SK-N-MC (cell line): ENCODE data around the gene FAM131A.

ENCODE experiments used
- DNase-seq: peaks from one replicate; pipeline ENCODE4 v3.0.0-alpha.2; 2011; ENCODE audit warnings: low read depth, low spot score
- H3K27ac ChIP-seq: fragments of 200-600 bp; sonication (generic); 2 replicates; pipeline ENCODE4 v1.5.1; 2016; ENCODE audit warnings: mixed run types
- H3K36me3 ChIP-seq: fragments of 200-600 bp; sonication (generic); 2 replicates; pipeline ENCODE4 v1.6.1; 2017; ENCODE audit warnings: antibody characterized with exemption, low read length, mixed read lengths; ENCODE audit not compliant: insufficient read depth
- H3K4me3 ChIP-seq: fragments of 200-600 bp; sonication (generic); 2 replicates; pipeline ENCODE4 v1.5.1; 2016
- H3K9ac ChIP-seq: fragments of 200-600 bp; sonication (generic); 2 replicates; pipeline ENCODE4 v1.8.0; 2017; ENCODE audit warnings: mixed run types, mixed read lengths; ENCODE audit not compliant: insufficient read length
- H3K9me3 ChIP-seq: fragments of 200-600 bp; sonication (generic); 2 replicates; pipeline ENCODE4 v1.6.1; 2017; ENCODE audit warnings: low read depth, mild to moderate bottlenecking, antibody characterized with exemption, low read length, moderate library complexity, mixed read lengths
- EZH2 ChIP-seq: fragments of 200-600 bp; sonication (generic); IDR thresholded peaks from one replicate; pipeline ENCODE4 v1.6.1; 2017; ENCODE audit warnings: antibody characterized with exemption
- FOXP2 ChIP-seq: optimal IDR thresholded peaks from 2 replicates; pipeline ENCODE3; 2011; ENCODE audit warnings: mild to moderate bottlenecking, moderate library complexity; ENCODE audit not compliant: insufficient read depth; ENCODE audit errors: extremely low read length, control extremely low read depth
- POLR2AphosphoS5 ChIP-seq: IDR thresholded peaks from 2 replicates; pipeline ENCODE4 v1.6.1; 2012; ENCODE audit warnings: mild to moderate bottlenecking, low read depth, low read length, borderline replicate concordance

Gene FAM131A

DNA sequence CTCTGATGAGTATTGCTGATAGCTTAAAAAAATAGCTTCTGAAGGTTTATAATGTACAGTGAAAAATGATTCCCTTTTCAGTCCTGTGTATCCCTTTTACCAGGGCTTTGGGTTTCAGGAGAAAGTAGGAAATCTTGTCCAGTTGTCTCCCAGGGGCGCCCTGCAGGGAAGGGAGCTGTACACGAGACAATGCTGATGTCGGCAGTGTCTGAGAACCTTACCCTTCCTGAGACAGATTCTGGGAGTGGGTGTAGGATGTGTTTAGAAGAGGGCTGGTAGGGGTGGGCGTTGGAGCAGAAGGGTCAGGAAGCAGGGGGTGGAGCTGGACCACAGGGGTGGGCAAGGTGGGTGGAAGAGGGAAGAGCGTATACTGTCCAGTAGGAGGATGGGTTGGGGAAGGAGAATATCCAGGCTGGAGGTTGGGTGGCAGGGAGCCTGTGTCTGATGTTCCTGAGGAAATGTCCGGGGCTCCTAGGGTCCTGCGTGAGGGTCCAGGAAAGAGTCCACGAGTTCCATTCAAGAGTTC is 35.0 kb downstream of the FAM131A start:
- peaks cover 18% of the 10 kb centered on the region for H3K36me3 ChIP-seq
- TF ChIP-seq POLR2AphosphoS5 (no peak), EZH2 (no peak), FOXP2 (no peak)
- no peak overlapping the region for H3K27ac ChIP-seq
- H3K9ac ChIP-seq: no peak overlapping the region
- DNase-seq: no peak
- no peaks in the 10 kb centered on the region for H3K9me3 ChIP-seq
- no peak overlapping the region for H3K4me3 ChIP-seq

DNA sequence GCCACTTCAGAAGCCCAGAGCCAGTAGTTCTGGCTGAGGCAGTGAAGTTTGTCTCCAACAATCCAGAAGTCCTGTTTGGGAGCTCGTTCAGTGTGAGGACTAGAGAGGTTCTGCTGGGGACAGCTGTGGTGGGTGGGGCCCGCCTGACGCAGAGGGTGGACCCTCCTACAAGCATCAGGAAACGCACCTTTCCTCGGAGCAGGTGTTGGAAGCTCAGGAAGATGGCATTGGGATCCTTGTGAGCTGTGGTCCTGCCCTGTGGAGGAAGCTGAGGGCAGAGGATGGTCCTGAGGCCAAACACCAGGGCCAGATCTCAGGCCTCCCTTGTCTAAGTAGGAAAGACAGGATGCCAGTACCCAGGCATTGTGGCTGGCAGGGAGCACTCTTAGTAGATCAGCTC is 35.5 kb downstream of the FAM131A start:
- TF ChIP-seq EZH2 (no peak), POLR2AphosphoS5 (no peak), FOXP2 (no peak)

DNA sequence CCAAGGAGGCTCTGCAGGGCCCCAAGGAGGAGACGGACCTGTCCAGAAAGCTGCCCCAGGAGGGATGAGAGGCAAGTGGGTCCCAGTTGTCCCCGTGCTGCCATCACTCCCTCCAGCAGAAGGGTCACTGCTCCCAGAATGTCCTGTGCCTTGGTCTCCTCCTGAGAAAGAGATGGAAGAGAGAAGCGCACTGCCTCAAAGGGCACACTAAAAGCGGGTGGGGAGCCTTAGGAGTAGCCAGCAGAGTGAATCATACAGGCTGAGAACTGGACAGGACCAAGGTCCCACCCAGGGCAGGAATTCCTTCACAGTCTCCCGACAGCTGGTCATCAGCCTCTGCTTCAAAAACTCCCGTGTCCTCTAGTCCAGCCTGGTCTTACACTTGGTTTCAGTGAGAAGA is 36.0 kb downstream of the FAM131A start:
- DNase-seq: no peak
- Histone ChIP-seq H3K27ac (no peak overlapping the region), H3K9me3 (no peaks in the 10 kb centered on the region), H3K9ac (no peak overlapping the region), H3K4me3 (no peak overlapping the region), H3K36me3 (peaks cover 9% of the 10 kb centered on the region)
- no peak for TF ChIP-seq EZH2
- no peak for TF ChIP-seq POLR2AphosphoS5
- TF ChIP-seq FOXP2: no peak

More for the DNA sequence above, 35.5 kb downstream of the FAM131A start:
- Histone ChIP-seq H3K9ac (no peak overlapping the region), H3K9me3 (no peaks in the 10 kb centered on the region), H3K36me3 (peaks cover 14% of the 10 kb centered on the region), H3K4me3 (no peak overlapping the region), H3K27ac (no peak overlapping the region)
- no peak for DNase-seq

DNA sequence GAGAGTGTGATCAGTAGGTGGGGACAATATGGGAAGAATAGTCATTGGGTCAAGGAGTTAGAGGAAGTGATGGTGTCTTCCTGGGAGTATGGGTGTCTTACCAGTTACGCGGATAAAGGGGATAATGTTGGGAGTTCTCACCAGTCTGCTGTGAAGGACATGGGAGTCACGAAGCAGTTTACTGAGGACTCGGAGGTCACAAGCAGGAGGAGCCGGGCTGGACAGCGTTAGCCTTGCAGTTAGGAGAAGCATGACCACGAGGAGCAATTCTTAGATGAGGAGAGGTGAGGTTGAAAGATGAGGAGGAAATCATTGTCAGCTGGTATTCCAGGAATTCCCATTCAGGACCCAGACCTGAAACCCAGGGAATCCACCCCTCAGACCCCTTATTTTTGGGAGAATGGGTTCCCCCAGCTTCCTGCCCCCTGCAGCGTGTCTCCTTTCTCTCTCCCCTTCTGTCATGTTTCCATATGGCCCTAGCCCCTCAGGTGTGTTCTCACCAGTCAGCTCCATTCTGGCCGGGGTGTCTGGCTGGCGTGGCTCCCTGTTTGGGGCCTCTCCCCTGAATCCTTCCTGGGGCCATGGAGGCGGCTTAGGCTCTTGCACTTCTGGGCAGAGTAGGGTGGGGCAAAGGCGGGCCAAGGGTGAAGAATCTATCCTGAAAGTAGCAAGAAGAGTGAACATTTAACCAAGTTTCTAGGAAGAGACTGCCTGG is 38.5 kb downstream of the FAM131A start:
- no peak overlapping the region for H3K9ac ChIP-seq
- no peak for TF ChIP-seq FOXP2
- TF ChIP-seq EZH2: no peak
- no peak for TF ChIP-seq POLR2AphosphoS5

DNA sequence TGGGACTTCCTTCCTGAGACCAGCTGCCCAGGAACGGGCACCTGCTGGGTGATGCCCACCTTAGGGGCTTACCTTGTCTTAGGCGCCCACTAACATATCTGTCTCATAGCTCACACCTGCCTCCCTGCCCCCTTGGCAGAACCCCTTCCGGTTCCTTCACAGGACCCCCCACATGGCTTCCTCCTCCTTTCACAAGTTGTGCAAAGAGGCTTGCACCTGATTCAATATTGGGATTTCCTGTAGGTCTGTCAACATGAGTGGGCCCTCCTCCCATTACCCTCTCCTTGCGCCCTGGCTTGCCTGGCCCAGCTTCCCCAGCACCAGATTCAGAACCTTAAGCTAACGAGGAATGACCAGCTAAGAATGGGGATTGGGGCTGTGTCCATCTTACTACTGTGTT is 40.0 kb downstream of the FAM131A start:
- no peak overlapping the region for H3K9ac ChIP-seq
- H3K27ac ChIP-seq: no peak overlapping the region
- no peak overlapping the region for H3K4me3 ChIP-seq
- no peak for TF ChIP-seq EZH2
- no peak for TF ChIP-seq FOXP2
- no peak for TF ChIP-seq POLR2AphosphoS5
- no peaks in the 10 kb centered on the region for H3K9me3 ChIP-seq
- H3K36me3 ChIP-seq: no peaks in the 10 kb centered on the region
- no peak for DNase-seq

More for the DNA sequence above, 38.5 kb downstream of the FAM131A start:
- Histone ChIP-seq H3K36me3 (no peaks in the 10 kb centered on the region), H3K4me3 (no peak overlapping the region), H3K27ac (no peak overlapping the region), H3K9me3 (no peaks in the 10 kb centered on the region)
- DNase-seq: no peak

DNA sequence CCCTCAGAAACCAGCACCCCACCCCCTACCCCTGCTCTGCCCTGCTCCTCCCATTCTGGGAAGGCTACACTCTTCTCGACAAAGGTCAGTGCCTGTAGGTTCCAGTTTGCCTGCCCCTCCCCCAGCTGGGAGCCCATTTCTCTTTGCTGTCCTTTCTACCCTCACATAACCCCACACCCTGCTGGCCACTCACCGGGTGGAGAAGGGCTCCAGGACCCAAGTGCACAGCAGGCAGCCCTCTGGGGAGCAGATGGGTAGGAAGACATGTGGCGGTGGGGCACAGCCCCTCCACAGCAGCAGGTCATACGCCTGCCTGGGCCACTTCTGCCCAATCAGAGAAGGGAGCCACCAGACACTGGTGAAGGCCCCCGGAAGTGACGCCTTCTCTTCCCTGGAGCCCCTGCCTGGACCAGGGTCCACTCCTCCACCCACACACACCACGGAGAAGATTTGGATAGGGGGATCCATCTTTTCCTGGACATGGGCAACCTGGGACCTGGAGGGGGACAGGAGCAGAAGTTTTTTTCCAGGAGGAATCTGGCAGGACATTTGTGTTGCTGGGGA is 40.6 kb downstream of the FAM131A start, which contains the start of gene THPO:
TSS of gene THPO (minus strand) at position 326 of the 564 bp plus-strand sequence. CDS start 1,948 bp downstream, outside the sequence.
- Histone ChIP-seq H3K9me3 (no peaks in the 10 kb centered on the region), H3K36me3 (no peaks in the 10 kb centered on the region), H3K9ac (no peak within 1 kb of the TSS), H3K4me3 (no peak within 1 kb of the TSS), H3K27ac (no peak within 1 kb of the TSS)
- DNase-seq: no peak
- no peak for TF ChIP-seq FOXP2
- no peak for TF ChIP-seq POLR2AphosphoS5
- no peak for TF ChIP-seq EZH2

DNA sequence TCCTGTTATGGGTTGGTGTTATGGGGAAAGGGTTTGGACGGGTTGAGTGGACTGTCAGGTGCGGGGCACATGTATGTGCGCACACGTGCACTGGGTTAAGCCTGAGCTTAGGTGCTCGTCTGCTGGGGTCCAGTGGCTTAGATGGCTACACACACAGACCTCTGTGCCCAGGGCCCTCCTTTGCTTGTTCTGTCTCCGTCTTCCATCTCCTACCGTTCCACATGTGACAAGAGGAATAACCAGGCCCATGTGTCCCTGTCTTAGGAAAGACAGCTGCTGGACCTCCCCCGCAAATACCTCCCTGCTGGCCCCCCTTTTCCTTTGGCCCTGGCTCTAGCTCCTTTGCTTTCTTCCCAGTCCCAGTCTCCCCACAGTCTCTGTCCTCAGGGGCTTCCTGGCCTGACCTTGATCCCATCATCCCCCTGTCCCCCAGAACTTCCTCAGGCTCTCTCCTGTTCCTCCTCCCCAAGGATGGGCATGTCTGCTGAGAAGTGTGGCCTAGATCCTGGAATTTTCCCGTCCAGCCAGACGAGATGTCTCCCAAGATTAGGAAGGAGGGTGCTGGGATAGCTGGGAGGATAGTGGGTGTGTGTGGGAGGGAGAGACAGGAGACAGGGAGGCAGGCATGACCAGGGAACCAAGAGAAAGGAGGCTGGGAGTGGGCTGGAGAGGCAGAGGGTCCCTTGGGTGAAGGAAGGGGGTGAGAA is 41.4 kb downstream of the FAM131A start:
- H3K4me3 ChIP-seq: no peak overlapping the region
- H3K36me3 ChIP-seq: no peaks in the 10 kb centered on the region
- no peak overlapping the region for H3K27ac ChIP-seq
- H3K9ac ChIP-seq: no peak overlapping the region
- TF ChIP-seq EZH2 (no peak), POLR2AphosphoS5 (no peak), FOXP2 (no peak)
- DNase-seq: no peak
- no peaks in the 10 kb centered on the region for H3K9me3 ChIP-seq
